ENCODE measurements around the gene ABHD17C. TPM values are rescaled to one million over a fixed set of nuclear protein-coding genes. Genes with fewer than 3 reads are reported as not detected.

Gene ABHD17C
- total and polyA plus RNA-seq, 2 donors: 9.0 to 14.3 TPM

DNA sequence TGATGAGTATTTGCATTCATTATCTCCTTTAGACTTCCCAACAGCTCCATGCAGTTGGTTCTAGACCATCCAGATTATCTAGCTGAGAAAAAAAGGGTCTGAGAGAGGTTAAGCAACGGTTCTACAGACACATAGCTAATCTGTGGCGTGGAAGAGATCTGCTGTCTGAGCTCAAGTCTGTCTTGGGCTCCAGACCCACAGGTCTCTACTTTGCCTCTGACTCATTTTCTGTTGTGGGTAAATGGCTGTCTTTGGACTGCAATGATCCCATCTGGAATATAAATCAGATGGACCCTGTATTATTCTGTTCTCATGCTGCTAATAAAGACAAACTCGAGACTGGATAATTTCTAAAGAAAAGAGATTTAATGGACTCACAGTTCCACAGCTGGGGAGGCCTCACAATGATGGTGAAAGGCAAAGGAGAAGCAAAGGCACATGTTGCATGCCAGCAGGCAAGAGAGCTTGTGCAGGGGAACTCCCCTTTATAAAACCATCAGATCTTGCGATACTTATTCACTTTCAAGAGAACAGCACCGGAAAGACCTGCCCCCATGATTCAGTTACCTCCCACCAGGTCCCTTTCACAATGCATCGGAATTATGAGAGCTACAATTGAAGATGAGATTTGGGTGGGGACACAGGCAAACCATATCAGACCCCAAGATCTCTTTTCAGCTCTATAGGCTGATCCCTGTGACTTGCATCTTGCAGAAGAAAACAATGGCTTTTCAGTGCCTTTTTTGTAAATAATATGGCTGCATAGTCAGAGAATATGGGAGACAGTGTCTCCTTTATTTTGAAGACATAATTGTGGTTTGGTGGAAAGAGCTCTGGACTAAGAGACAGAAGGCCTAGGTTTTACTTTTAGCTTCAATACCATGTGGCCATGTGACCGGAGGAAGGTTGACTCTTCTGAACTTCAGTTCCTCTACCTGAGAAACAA is 108.7 kb downstream of the ABHD17C start:
- WGBS: 89% methylated on average over 7 of the region's 7 CpGs
- no peak overlapping the region for H3K27ac ChIP-seq (ENCODE audit: low read depth)
- no peak overlapping the region for H3K4me3 ChIP-seq (ENCODE audit: low read depth, low read length)
- no peak for DNase-seq (ENCODE audit: extremely low spot score)
- no peaks in the 10 kb centered on the region for H3K4me1 ChIP-seq (ENCODE audit: insufficient read depth)
- H3K36me3 ChIP-seq (ENCODE audit: insufficient read depth): no peaks in the 10 kb centered on the region

DNA sequence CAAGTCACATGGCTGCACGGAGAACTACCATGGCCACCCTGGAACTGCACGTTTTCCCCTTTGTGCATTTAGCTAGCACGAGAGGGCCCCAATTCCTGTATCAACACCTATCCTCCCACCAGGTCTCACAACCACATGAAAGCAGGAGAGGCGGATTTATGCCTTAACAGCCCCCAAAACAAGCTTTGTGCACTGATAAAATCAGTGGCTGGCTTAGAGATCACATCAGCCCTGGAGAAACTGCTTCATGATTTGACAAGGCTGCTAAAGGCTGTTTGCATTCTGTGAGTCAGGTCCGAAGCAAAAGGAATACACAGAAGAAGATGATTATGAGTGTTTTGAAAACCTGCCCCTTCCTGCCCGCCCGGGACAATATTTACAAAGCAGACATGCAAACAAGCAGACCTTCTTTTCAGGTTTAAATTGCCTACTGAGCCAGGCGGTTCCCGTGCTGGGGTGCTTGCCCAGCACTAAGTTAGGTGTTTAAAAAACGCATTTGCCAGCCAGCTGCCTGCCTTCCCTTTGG is 109.9 kb downstream of the ABHD17C start:
- Histone ChIP-seq H3K27ac (ENCODE audit: low read depth) (no peak overlapping the region), H3K4me3 (ENCODE audit: low read depth, low read length) (no peak overlapping the region), H3K36me3 (ENCODE audit: insufficient read depth) (no peaks in the 10 kb centered on the region), H3K4me1 (ENCODE audit: insufficient read depth) (no peaks in the 10 kb centered on the region)
- WGBS: 46% methylated on average over 10 of the region's 10 CpGs
- peak; percentile 67 for DNase-seq (ENCODE audit: extremely low spot score)

Small RNA genes within 50 kb of the gene (small RNA-seq; reads per million reads assigned to genes)
- not detected for gene RNU6-380P

Other genes starting within 250 kb of the ABHD17C start
- 1.3 TPM for gene CEMIP, start 84.1 kb downstream of the ABHD17C start, total RNA-seq
- 0.25 TPM for gene CEMIP, start 84.1 kb downstream of the ABHD17C start, polyA plus RNA-seq

Data from urinary bladder (tissue), 4 donors.